ENCODE data around the gene AGBL4.

Gene AGBL4

DNA sequence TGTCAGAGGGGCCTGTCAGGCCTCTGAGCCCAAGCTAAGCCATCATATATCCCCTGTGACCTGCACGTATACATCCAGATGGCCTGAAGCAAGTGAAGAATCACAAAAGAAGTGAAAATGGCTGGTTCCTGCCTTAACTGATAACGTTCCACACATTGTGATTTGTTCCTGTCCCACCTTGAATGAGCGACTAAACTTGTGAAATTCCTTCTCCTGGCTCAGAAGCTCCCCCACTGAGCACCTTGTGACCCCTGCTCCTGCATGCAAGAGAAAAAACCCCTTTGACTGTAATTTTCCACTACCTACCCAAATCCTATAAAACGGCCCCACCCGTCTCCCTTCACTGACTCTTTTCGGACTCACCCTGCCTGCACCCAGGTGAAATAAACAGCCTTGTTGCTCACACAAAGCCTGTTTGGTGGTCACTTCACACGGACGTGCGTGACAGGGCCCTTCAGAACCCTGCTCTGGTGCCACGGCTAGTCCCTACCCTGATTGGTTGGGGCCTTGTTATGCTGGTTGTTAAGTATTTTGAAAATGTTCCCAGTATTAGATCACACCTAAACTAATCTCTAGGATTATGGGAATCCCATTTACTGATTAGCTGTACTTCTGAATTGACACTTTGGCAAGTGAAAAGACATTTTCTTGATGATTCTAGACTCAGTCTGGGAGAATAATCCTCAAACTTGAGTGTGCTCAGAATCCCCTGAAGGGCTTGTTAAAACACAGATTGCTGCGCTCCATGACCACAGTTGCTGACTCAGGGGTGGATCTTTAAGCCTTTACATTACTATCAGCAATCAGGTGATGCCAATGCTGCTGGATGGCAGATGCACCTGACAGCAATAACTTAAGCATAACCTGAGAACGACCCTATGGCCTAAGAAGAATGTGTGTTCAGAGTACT is 1523.0 kb downstream of the AGBL4 start:
- no peak for DNase-seq

DNA sequence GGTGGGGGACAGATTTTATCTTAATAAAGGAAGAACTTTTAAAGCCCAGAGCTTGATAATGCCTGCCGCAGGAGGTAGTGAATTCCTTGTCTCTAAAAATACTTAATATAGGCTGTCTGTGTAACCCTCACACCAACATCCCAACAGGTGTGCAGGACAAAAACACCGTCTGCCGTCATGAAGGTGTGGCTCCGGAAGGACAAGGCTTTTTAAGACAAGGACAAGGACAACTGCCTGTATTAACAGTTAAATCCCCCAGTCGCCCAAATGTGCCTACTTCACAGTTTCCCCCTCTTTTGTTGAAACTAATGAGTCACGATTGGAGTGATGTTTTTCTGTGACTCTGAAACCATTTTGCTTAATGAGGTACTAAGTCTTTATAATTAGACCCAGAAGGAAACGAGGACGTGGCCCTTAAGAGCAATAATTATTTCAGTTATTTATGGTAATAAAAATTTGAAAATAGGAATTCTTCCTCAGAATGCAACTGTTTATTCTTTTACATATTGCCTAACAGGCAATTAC is 1524.5 kb downstream of the AGBL4 start:
- DNase-seq, result no peak

DNA sequence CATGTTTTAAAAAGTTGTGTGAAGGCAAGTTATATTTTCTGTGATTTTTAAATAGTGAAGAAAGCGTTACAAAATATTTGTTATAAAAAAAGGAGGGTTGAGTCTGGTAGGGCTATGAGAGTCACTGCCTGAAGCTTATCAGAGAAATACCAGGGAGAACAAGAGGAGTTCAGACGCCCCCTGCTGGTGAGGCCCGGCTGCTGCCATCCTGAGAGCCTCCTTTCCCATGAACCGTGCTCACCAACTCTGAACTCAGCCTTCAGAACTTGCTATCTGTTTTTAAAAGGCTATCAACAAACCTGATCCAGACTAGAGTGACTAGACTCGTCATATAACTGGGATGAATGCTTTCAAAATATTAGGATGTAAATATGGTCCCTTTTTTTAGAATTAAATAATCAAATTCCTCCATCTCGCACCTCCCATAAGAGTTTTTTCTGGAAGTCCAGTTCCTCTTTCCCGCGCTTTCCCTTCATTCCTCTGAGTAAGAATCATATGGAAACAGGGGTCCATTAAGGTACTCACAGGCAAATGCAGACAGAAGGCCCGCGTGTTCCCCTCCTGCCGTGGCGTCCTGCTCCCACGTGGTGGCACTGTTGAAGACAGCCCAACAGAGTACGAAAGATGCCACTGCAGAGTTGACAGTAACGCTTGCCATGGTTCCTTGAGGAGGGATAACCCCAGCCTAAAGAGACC is 1525.5 kb downstream of the AGBL4 start:
- peak; percentile 47 for DNase-seq

DNA sequence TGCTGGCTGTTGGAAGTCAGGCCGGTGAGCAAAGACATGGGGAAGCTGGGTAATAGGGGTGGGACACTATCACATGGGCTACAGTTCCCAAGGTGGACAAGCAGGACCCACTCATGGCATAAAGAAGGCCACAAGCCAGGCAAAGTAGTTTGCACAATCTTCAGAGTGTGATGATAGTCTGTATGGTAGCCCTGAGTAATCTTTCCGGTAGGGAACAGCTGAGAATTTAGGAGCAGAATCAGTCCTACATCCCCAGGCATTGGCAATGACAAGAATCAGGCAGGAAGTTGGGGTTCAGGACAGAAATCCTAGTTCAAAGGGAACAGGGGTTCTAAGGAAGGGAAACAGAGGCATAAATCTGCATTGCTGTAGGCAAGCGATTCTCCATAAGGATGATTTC is 1527.8 kb downstream of the AGBL4 start:
- no peak for DNase-seq

DNA sequence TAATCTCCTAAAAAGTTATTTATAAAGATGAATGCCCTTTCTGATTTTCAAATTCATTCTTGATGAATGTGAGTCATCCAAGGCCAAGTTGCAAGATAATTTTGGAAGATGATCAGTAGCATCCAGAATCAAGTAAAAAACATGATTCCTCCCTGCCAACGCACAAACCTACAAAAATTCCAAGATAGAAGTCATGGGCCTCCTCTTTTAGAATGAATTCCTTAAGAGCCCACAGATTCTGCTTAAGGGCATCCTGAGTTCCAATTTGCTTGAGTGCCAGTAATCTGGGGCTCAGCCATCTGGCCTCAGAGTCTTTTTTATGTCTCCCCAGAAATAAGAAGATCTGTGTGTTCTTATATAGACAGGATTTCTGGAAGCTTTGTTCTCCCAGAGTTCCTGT is 1528.6 kb downstream of the AGBL4 start:
- DNase-seq, result no peak

DNA sequence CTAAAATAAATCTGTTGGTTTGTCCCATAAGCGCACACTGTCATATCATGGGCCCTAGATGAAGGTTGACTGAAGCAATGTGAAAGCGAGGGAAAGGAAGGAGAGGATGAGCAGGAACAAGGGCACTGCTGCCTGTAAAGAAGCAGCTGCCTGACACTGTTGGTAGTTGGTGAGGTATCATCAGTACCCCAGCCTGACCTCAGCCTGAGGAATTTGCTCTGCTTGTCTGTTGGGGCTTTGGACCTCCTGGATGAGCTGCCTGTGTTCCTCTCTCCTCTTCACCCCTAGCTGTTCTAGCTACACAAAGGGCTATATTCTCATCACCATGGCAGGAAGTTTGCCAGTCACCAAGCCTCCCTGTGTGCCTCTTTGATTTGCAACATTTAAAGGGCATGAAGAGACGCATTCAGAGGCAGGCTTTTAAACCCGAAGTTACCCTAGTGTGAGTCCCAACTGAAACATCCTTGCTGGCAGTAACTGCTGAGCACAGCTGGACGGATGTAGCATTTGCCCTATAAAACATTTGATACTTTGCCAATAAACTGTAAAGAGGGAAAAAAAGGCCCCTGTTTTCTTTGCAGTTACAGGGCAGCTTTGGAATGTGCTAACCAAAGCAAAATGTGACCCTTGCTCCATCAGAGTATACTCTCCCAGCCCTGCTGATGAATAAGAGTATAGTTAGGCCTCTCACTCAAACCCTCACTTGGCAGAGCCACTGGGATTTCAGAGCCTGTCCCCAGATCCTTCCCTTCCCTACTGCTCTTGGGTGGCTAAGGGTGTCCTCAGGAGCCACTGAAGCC is 1529.6 kb downstream of the AGBL4 start:
- peak; percentile 86 for DNase-seq

DNA sequence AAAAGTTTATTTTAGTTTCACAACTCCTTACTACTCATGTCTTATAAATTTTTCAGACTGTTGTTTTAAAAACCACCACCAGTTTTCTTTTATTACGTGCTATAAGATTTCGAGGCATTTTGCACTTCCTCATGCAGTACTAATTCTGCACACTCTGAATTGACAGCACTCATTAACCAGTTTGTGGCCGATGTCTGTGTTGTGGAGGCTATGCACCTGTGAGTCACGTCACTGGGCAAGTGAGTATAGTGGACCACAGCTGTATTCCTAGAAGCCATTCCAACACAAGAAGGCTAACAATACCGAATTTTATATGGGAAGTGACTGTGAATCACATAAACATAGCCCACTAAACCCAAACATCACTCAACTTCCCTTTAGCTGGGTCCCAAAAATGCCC is 1530.7 kb downstream of the AGBL4 start:
- DNase-seq, result no peak

DNA sequence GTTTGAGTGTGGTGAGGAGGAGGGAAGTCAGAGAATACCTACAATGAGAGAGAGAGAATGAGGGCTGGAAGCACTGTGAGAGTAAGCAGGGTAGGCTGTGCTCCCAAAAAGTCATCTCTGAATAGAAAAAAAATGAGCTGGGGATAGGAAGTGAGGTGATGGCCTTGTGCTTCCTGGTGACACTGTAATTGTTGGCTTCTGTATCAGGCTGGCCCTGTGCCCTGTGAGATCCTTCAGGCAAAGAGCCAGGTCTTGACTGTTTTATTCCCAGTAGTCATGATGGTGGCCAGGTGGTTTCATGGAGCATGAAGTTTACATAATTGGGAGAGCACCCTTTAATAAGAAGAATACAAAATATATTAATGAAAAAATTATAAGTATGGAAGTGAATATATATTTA is 1531.4 kb downstream of the AGBL4 start:
- no peak for DNase-seq

DNA sequence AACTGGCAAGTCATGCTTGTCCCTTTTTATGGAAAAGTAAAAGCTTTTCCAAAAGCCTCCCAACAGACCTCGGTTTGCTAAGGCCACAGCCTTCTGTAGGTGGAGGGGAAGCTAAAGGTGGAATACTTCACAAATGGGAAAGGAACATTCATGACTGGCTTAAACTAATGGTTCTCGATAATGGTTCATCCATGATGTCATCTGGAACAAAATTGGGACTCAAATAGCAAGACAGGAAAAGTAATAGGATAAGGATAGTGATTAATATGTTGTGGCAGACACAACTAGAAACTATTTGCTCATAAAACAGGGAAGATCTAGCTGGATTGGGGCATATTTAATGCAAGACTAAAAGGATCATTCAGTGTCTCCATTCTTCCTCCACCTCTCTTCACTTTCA is 1535.0 kb downstream of the AGBL4 start:
- DNase-seq, result no peak

Data from HCEC 1CT (cell line).